SU-DHL-6 (cell line): ENCODE results near the gene LCE6A.

Source experiments
- CTCF ChIP-seq: fragments of 200-600 bp; sonication (generic); IDR thresholded peaks from one replicate; pipeline ENCODE4 v1.5.1; 2017; ENCODE audit warnings: antibody characterized with exemption, mild to moderate bottlenecking, low read length, moderate library complexity; ENCODE audit not compliant: insufficient read depth, poor library complexity, severe bottlenecking
- EZH2phosphoT487 ChIP-seq: fragments of 200-600 bp; sonication (generic), shearing (Covaris generic); conservative IDR thresholded peaks from 2 replicates; pipeline ENCODE4 v1.6.1; 2018; ENCODE audit warnings: mild to moderate bottlenecking, antibody characterized with exemption, low read length, moderate library complexity, mixed read lengths

GRCh38 chr1:152876827-152877226 is 34.2 kb downstream of the LCE6A start:
- TF ChIP-seq CTCF (no peak), EZH2phosphoT487 (no peak)
